H1 (cell line): ENCODE data around the gene COX7C. TPM values are rescaled to one million over a fixed set of nuclear protein-coding genes. Genes with fewer than 3 reads are reported as not detected.

ENCODE experiments used
- HDAC6 ChIP-seq: IDR thresholded peaks from one replicate; pipeline ENCODE4 v1.7.1; 2012; ENCODE audit warnings: low read depth, mild to moderate bottlenecking, inconsistent platforms, low read length, moderate library complexity
- JUN ChIP-seq: IDR thresholded peaks from 2 replicates; pipeline ENCODE4 v1.6.1; 2011; ENCODE audit warnings: low read depth, mild to moderate bottlenecking, improper control_type of control experiment, low read length
- POU5F1 ChIP-seq: IDR thresholded peaks from 2 replicates; pipeline ENCODE4 v1.6.1; 2011; ENCODE audit warnings: low read depth, mild to moderate bottlenecking, low read length, moderate library complexity
- RXRA ChIP-seq: IDR thresholded peaks from 2 replicates; pipeline ENCODE4 v1.6.1; 2011; ENCODE audit warnings: low read depth, mild to moderate bottlenecking, low read length, moderate library complexity; ENCODE audit not compliant: insufficient read depth
- SAP30 ChIP-seq: fragments of 300-600 bp; sonication (generic); IDR thresholded peaks from 2 replicates; pipeline ENCODE4 v1.7.1; 2012; ENCODE audit warnings: low read length, moderate library complexity, mild to moderate bottlenecking, inconsistent platforms; ENCODE audit not compliant: insufficient read depth, insufficient replicate concordance
- SP1 ChIP-seq: IDR thresholded peaks from 2 replicates; pipeline ENCODE4 v1.6.1; 2011; ENCODE audit warnings: low read depth, low read length
- SP2 ChIP-seq: IDR thresholded peaks from 2 replicates; pipeline ENCODE4 v1.6.1; 2012; ENCODE audit warnings: mild to moderate bottlenecking, low read length, inconsistent platforms
- polyA plus RNA-seq, 7 experiments: library from polyadenylated mRNA; depleted of rRNA in 3 of 7; stranded (reverse) in 5 of 7; unstranded in 2 of 7; fragments of >200 nt in 5 of 7; fragments of 200-250 nt in 2 of 7; gene quantifications; 1 replicate in 5 of 7; 2 replicates in 1 of 7; 4 replicates in 1 of 7; pipeline versions ENCODE4 v1.2.1 to v1.2.3, GENCODE V29; 2011 to 2013; ENCODE audit warnings: missing spikeins in 2 of 7, mixed read lengths in 2 of 7
- total RNA-seq: library from RNA; stranded (reverse); fragmentation: NEBNext Ultra II Directional; extraction: Animal tissue kit (Norgen Biotek cat#: 25700); gene quantifications from 2 replicates; pipeline ENCODE4 v1.2.1, GENCODE V29; 2021

The COX7C gene
- total and polyA plus RNA-seq, 2 of the 8 experiments (the other 6 are each of a cell fraction or from before 2014, with no cell fraction given): 1,059 to 1,207 TPM

GRCh38 chr5:86596476-86596875 is 21.3 kb upstream of the COX7C start (continued):
- TF ChIP-seq POU5F1 (no peak), SP2 (no peak), HDAC6 (no peak), SAP30 (no peak), SP1 (no peak), RXRA (no peak), JUN (no peak)
- TF ChIP-seq, all 59 proteins: peak for 0
